PFSK-1 (cell line): Measurements from ENCODE around the gene CCDC87. TPM values are rescaled to one million over a fixed set of nuclear protein-coding genes. Genes with fewer than 3 reads are reported as not detected.

ENCODE experiments used
- FOXP2 ChIP-seq: optimal IDR thresholded peaks from 2 replicates; pipeline ENCODE3; 2011; ENCODE audit warnings: borderline replicate concordance, control low read depth, inconsistent platforms; ENCODE audit not compliant: insufficient read depth; ENCODE audit errors: extremely low read length, extremely low read depth
- POLR2AphosphoS5 ChIP-seq: IDR thresholded peaks from 2 replicates; pipeline ENCODE4 v1.6.1; 2012; ENCODE audit warnings: low read depth, mild to moderate bottlenecking, control low read depth, low read length, moderate library complexity
- REST ChIP-seq, 2 experiments: IDR thresholded peaks; 2 replicates each; pipeline versions ENCODE4 v1.6.1 to v1.8.0; 2011 to 2012; ENCODE audit warnings: low read depth in 2 of 2, low read length in 2 of 2, control low read depth in 1 of 2, inconsistent platforms in 1 of 2, mild to moderate bottlenecking in 1 of 2, moderate library complexity in 1 of 2; ENCODE audit not compliant: insufficient read depth in 1 of 2
- SIN3A ChIP-seq: IDR thresholded peaks from 2 replicates; pipeline ENCODE4 v1.6.1; 2012; ENCODE audit warnings: mild to moderate bottlenecking, low read length, moderate library complexity, borderline replicate concordance; ENCODE audit not compliant: insufficient read depth
- TAF1 ChIP-seq: IDR thresholded peaks from 2 replicates; pipeline ENCODE4 v1.6.1; 2012; ENCODE audit warnings: low read length, control low read depth, borderline replicate concordance; ENCODE audit not compliant: insufficient read depth
- polyA plus RNA-seq: library from polyadenylated mRNA; unstranded; fragments of >200 nt; gene quantifications from one replicate; pipeline ENCODE4 v1.2.1, GENCODE V29; 2012; ENCODE audit warnings: low read depth, missing spikeins; ENCODE audit not compliant: insufficient read length

Gene CCDC87
- 0.10 TPM for polyA plus RNA-seq

- TF ChIP-seq POLR2AphosphoS5 (peak; percentile 99), TAF1 (peak; percentile 92; the same call in 1 of the 2 replicates), SIN3A (peak; percentile 64; the same call in 1 of the 2 replicates), FOXP2 (peak; percentile 36), REST (IDR thresholded peaks at IDR 0.05; ENCODE audit: insufficient read depth in 1 of 2, low read depth in 2 of 2, low read length in 2 of 2) (0 out of 4 replicates have a peak, but pooled peaks of 1 of the 2 experiments have one; percentile 9)
Measured at GRCh38 chr11:66592457-66593302, at the start of gene CCDC87, which contains the start of gene CCS. Gene CCDC87, minus strand, starts transcription at chr11:66593063. Its CDS starts 48 bp downstream, at chr11:66593015. Gene CCS, plus strand, starts transcription at chr11:66593185. Its CDS starts 77 bp downstream, at chr11:66593262.

GRCh38 chr11:66641834-66642233 is 49.0 kb upstream of the CCDC87 start:
- TF ChIP-seq TAF1 (no peak), REST (IDR thresholded peaks at IDR 0.05; ENCODE audit: insufficient read depth in 1 of 2, low read depth in 2 of 2, low read length in 2 of 2) (no peak), FOXP2 (no peak), POLR2AphosphoS5 (no peak), SIN3A (no peak)

- no peak for TF ChIP-seq FOXP2
- TF ChIP-seq SIN3A: 0 out of 2 replicates have a peak, but pooled peaks have one; percentile 53
- TF ChIP-seq TAF1: peak; percentile 46; the same call in 1 of the 2 replicates
Measured at GRCh38 chr11:66639066-66639813, 46.4 kb upstream of the CCDC87 start.

GRCh38 chr11:66638177-66639065 is 45.6 kb upstream of the CCDC87 start, which contains the start of gene RBM4:
Gene RBM4, plus strand, starts transcription at chr11:66638703. Its CDS starts 1,009 bp downstream, at chr11:66639712.
- TF ChIP-seq FOXP2 (no peak), SIN3A (peak; percentile 63; the same call in 1 of the 2 replicates), TAF1 (peak; percentile 95; the same call in 1 of the 2 replicates), POLR2AphosphoS5 (peak; percentile 94), REST (IDR thresholded peaks at IDR 0.05; ENCODE audit: insufficient read depth in 1 of 2, low read depth in 2 of 2, low read length in 2 of 2) (peak in 1 of 2 experiments; percentile 41; a peak in 1 of 4 replicates)
